Activated naive CD4-positive, alpha-beta T cell treated with Interleukin-2 at 50 U/mL for 16 hours (primary cell): ENCODE results near the gene ACTN1.
A peak's percentile ranks its signal among the peaks of the same experiment; 100 is the strongest.

Source experiments
- DNase-seq: peaks from one replicate; pipeline ENCODE4 v3.0.0-alpha.2; 2020

ACTN1 gene

DNA sequence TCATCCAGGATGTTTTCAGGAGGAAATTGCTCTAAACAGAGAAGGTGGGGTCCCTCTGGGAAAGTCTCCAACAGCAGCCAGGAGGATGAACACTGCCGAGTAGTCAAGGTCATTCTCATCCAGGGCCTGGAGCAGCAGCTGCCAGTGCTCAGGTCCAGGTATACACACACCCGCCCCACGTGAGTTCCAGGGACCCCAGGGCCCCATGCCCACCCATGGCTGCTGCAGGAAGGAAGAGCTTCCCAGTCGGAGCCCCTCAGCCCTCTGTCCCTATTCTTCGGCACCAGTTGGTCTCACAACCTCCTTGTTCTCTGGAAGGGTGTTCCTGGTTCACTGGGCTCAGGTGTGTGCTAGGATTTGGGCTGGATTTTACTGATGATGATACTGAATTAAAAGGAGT lies 72.7 kb downstream of the ACTN1 start:
- no peak for DNase-seq

DNA sequence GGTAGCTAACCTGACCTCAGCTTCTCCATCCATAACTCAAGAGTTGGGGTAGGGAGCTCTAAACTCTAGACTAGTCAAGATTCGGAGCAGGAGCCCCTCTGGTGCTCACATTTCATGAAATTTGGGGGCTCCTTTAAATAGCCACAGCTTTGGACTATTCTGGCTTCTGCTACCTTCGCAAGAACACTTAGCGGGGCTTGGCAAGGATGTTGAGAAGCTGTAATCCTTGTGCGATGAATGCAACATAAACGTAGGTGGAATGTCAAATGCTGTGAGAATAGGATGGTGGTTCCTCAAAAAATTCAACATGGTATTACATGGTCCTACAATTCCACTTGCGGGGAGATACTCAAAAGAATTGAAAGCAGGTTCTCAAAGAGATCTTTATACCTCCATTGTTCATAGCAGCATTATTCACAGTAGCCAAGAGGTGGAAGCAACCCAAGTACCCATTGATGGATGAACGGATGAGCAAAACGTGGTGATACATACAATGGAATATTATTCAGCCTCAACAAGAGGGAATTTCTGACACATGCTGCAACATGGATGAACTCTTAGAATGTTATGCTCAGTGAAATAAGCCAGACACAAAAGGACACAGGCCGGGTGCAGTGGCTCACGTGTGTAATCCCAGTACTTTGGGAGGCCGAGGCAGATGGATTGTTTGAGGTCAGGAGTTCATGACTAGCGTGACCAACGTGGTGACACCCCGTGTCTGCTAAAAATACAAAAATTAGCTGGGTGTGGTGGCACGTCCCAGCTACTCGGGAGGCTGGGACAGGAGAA lies 73.8 kb downstream of the ACTN1 start:
- no peak for DNase-seq

DNA sequence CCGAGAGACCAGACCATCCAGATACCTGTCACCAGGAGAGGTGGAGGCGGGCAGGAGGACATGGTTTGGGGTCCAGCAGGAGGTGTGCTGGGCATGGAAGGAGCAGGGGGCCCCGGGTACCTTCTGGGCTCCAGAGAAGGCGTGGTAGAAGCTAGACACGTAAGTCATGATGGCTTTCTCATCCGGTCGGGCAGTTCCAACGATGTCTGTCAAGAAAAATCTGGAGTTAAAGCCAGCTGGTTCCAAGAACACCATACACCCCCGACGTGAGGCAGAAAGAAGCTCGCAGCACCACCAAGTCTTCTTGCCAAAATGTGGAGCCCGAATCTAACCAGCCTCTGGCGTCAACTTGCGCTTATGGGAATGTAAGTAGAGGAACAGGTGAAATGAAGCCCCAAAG lies 76.7 kb downstream of the ACTN1 start:
- DNase-seq: no peak

DNA sequence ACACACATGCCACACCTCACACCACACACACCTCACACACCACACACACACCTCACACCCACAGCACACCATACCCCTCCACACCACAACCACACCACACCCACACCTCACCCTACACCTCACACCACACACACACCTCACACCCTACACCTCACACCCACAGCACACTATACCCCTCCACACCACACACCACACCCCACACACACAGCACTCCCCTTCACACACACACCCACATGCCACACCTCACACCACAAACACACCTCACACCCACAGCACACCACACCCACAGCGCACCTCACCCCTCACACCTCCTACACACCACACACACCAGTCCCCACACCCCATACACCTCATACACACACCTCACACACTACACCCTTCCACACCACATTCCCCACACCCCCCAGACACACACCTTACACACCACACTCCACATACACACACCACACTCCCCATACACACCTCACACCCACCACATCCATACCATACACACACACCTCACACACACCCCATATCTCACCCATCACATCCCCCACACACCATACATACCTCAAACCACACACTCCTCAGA lies 80.0 kb downstream of the ACTN1 start:
- peak; percentile 3 for DNase-seq

DNA sequence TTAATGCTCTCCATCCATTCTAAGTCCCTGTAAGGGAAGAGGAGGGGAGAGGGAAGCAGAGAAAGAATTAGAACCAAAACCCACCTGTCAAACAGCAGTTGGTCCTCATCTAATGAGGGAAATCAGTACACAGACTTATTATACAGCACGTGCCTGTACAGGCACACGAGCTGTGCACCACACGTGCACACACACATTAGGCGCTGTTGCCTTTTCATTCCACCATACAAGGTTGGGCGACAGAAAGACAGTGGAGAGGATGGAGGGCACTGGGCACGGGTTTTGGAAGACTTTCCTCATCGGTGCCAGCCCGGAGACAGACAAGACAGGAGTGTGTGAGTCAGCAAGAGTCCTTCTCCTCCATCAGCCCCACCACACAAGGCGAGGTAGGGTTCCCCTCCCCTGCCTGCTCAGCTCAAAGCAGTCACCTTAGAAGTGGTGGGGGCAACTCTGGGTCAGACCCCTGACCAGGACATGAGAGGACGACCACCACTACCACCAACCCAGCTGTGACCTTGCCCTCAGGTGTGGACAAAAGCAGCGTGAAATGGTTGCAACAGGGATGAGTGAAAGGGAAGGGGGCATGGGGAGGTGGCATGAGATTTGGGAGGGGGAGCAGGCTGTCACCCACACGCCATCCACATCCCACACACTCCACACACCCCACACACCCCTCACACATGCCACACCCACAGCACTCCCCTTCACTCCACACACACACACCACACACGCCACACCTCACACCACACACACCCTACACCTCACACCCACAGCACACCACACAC lies 80.7 kb downstream of the ACTN1 start:
- no peak for DNase-seq

DNA sequence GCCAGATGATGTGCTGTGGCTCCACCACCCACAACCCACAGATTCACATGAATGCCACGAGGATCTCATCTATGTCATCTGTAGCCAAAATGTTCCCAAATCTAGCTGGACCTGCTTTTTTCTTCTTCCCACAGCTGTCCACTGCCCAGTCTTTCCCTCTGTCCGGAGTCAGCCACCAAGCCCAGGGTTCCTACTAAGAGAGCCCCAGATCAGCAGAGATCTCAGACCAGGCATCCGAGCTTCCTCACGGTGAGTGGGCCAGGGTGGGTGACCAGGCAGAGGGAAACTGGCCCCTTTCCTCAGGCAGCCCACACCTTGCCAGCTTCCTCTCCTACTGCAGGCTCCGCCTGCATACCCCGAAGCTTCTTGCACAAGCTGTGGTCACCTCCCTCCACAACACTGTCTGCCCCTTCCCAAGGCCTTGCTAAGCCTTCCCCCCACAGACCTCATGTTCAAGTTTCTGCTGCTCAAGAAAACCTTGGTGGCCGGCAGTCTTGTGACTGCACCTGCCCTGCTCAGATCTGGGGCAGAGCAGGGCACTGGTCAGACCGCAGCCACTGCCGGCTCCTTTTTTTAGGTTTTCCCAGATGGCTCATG lies 81.4 kb downstream of the ACTN1 start:
- no peak for DNase-seq

DNA sequence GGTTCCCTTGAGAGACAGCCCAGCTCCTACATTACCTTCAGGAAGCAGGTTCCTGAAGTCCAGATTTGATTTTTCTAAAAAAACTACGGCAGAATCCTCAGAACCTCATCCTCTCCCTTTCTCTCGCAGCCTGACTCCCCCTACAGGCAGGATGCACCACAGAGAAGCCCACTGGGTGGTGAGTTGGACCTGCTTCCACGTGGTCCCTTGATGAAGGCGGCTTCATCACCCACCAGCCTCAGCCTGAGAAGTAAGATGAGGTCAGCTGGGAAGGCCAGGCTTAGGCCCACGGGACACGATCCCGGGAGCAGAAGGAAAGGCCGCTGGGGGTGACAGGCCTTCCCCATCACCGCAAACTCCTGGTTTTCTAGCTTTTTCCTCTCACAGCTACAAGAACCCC lies 83.0 kb downstream of the ACTN1 start:
- DNase-seq: no peak

DNA sequence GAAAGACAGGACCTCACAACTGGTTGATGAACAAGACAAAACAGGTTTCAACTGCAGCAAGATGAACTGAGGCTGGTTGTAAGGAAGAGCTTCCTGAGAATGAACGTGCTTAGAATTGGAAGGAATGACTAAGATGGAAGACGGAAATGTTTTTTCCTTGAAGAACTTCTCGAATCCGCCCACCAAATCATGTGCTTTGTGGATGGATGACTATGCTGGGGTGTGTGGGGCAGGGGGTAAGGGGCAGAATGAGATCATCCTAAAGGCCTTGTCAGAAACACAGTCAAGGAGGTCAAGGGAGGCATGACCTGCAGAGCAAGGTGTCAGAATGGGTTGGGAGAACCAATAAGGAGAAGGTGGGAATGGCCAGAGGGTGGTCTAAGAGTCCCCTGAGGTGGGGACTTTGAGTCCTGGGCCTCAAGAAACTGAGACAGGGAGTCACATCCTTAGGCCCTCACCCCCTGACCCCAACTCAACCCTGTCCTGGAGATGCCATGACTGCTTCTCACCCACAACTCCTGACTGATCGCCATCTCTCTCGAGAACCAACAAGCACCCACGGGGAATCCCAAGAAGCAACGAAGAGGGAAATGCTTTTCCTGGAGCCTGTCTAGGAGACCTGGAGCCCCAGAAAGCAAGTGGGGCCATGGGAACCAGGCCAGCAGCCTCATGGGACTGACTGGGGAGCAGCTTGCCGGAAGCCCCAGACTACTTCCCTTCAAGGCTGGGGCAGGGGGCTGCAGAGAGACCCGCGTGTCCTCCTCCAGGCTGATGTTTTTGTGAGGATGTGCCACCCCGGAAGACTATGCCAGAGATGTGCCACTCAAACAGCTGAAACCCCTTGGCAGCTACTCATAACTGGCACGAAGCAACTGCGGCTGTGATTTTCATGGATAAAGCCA lies 84.0 kb downstream of the ACTN1 start:
- DNase-seq: no peak

DNA sequence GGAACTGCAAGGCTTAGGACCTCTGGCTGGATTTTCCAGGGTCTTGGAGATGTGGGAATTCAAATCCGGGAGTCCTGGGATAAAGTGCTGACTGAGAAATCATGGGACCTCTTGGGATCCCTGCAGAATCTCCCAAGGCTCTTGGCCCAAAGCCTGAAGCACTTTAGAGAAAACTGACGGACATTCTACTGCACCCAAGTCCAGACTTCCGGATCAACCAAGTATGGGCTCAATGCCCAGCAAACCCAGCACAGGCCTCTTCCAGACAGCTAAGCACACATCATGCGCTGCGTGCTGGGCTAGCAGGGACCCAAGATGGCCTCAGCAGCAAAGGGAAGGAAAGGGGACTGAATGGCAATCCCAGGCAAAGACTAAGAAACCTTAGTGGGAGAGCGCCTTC lies 85.0 kb downstream of the ACTN1 start:
- no peak for DNase-seq

DNA sequence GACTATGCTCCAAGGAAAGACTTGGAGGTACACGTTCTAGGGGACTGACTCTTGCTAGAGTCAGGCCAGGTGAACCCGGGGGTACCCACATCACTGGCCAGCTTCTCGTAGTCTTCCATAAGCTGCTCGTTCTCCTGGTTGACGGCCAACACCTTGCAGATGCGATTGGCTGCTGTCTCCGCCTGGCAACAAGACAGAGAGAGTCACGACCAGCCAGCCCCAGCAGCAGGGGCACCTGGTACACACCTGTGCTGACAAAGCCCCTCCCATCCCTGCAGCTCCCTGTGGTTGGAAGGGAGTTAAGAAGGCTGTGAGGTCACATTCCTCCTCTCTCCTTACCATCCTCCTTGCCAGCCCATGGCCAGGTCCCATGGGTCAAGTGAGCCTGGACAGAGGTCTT lies 85.5 kb downstream of the ACTN1 start:
- no peak for DNase-seq

DNA sequence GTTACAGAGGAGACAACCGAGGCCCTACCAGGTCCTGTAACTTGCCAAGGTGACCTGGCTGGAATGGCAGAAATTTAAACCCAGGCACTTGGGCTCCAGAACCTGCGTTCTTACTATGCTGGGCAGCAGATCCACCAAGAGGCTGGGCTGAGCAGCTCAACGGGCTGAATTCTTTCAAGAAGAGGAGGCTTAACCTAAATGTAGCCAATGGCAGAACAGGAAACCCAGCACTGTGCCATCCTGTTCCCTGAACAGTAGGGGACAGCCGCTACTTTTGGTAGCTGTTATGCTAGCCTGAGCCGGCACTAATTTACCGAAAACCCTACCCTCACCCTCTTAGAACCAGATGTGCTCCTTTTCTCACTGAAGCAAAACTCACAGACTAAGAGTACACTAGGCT lies 86.1 kb downstream of the ACTN1 start:
- no peak for DNase-seq

DNA sequence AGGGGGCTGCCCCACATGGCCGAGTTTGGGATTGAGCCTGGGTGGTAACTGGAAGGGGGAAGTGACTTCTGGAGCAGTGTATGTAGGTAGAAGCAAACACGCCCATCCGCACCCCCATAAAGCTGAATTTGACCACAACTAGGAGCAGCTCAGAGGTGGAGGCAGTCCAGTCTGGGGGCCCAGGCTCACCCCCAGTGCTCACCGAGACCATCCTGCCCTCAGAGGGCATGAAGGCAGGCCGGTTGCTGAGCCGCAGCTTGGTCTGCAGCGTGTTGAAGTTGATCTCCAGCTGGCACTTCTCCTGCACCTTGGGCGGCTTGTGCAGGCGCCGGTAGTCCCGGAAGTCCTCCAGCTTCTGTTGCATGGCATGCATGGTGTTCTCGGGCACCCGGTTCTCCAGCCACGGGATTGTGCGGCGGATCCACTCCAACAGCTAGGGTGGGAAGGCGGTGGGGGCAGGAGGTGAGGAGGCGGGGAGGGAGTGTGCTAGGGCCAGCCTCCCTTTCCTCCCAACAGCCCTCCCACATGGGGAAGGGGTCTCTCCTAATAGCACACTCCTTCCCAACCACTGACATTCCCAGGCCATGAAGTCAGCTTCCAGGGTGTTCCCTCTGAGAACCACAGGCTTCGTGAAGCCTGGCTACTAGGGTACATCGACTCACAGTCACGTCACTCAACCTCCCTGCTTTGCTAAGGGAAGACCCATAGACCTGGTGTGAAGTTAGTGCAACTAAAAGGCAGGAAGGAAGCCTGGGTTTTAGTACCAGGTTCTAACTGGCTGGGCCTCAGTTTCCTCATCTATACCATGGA lies 87.0 kb downstream of the ACTN1 start:
- no peak for DNase-seq

DNA sequence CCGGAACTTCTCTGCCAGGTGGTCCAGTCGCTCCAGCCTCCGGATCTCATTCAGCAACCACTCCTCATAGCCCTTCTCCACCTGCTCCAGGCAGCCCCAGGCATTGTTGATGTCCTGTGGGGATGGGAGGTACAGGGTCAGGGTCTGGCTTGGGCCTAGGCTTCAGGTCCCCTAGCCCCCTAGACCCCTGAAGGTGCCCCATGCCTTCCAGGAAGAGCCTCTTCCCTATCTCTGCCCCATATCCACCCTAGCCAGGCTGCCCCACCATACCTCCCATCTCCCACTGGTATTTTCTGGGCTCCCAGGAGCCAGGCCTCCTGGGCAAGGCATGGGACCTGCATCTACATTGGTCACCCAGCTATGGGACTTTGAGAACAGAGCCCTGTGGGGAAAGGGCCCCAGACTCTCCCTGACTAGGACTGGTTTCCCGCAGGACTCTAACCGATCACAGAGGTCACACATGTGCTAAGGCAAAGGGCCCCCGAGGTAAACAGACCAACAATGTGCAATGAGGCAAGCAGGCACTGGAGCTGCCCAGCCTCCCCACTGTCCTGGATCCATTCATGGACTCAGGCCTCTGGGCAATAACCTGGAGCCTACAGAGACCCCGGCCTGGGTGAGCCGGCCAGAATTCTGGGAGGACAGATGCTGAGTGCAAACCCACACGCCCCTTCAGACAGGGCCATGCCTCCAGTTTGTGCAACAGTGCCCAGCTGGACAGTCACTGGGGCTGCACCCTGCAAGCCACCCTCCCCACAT lies 88.8 kb downstream of the ACTN1 start:
- no peak for DNase-seq

DNA sequence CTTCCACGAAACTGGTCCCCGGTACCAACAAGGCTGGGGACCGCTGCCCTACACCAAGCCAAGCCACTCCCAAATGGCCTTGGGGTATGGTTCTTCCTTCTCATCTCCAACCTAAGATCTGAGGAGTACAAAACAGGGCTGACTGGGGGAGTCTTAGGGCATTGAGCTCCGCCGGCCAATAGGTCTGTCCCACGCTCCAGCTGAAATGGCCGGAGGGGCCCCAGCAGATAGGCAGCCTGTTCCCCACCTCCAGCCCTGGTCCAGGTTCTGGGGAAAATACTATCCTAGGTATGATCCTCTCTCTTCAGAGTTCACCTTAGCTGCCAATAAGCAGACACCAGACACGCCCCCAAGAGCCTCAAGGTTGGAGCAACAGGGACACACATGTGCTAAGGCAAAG lies 90.2 kb downstream of the ACTN1 start:
- no peak for DNase-seq

DNA sequence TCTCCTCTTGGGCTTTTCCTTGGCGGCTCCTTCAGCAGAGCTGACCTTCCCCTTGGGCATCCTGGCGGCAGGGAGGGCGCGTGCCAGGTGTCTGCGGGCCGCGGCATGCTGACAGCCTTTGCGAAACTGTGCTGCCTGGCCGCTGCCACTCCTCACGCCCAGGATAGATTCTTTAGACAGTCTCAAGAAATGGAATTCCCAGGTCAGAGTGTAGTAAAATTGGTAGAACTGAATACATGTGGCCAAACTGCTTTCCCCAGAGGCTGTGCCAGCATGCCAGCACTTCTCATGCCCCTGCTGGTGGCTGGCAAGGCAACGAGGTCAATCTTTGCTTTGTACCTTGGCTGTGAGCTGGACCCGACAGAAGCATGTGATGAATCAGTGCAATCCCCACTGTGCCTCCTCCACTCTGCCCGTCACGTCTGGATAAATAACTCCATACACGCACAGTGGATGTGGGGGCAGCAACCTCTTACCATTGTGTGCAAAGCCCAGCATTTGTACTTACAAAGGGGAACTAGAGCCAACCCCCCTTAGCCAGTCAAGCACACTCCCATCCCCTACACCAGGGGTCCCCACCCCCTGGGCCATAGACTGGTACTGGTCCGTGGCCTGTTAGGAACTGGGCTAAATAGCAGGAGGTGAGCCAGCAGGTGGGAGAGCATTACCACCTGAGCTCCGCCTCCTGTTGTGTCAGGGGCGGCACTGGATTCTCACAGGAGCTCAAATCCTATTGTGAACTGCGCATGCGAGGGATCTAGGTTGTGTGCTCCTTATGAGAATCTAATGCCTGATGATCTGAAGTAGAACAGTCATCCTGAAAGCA lies 90.9 kb downstream of the ACTN1 start:
- no peak for DNase-seq

DNA sequence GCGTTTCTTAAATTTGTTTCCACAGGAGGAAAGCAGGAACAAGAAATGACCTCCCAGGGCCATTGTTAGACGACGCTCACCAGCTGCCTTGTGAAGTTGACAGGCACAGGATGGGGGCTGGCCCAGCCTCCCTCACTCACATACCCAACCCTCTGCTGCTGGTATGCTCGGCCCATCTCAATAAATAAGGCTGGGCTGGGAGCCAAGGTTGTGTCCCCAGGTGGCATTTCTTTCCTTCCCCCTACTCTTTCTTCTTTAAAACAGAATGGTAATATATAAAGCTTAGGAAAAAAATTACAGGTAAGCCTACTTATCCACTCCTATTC lies 93.0 kb downstream of the ACTN1 start:
- DNase-seq: no peak

DNA sequence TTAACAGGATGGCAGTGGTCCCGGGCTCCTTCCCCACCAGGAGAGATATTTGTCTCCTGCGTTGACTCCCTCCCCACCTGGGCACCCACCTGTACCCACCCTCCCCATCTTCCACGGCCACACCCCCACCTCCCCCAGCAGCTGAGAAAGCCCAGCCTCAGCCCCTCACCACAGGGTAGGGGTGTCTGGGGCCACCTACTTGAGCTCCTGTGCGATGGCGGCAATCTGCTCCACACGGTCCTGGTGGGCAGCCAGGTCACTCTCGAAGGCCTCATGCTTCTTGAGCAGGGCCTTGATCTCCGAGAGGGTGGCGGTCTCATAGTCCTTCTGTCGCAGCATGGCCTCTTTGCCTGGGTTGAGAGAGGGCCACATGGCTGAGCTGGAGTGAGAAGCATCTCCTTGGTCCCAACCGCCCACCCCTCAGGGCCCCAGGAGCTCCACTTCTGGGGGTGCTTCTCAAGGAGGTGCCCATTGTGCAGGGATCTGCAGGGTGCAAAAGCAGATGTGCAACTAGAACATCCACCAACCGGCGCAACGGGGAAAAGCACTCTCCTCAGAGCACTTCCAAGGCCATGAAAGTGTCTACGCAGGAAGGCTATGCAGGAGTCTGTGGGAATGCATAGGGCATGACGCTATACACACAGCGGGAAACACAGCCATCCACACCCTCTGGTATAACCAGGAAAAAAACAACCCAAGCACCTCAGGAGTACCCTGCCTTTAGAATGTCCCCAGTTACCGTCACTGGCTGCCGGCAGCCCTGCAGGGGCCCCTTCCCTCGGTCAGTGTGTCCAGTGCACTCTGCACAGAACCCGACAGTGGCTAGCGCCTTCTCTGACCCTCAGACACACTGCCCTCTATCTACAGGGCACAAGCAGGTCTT lies 93.6 kb downstream of the ACTN1 start:
- no peak for DNase-seq

DNA sequence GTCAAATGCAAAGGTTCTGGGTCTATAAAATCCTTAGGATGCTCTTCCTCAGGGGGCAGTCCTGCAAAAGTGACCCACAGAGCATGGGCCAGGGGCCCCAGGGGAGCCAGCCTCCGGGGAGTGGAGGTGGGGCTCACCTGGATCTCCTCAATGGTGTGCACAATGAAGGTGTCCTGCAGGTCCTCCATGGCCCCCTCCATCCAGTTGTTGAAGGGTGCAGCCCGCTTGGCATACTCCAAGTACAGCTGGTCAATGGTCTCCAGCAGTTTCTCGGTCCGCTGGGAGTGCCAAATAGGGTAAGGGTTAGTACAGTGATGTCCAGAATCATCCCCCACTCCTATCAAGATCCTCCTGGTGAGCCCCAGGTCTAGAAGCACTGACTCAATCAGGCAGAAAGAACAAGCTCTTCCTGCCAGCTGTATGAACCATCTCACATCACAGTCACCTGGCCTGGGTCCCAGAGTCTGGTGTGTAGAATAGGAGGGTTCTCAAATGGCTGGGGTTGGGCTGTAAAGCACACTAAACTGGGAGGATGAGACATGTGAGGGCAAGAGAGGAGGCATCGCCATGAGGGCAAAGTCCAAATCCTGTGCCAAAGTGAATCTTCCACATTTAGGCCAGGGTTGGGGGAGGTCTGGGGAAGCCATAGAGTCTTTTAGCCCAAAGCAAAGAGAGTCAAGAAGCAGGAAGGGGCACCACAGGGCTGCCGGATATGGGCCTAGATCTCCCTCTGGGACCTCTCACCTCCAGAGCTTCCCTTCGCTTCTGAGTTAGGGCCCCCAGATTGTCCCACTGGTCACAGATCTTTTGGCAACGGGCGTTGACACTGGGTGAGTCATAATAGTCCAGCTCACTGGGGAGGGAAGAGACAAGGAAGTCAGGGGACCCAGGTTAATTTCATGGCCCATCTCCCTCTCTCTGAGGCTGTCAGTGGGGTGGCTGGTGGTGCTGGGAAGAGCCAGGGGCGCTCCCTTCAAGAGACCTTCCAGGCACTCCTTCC lies 94.8 kb downstream of the ACTN1 start:
- no peak for DNase-seq
